Naive thymus-derived CD4-positive, alpha-beta T cell (primary cell): ENCODE results near the gene PTPN20. TPM values are rescaled to one million over a fixed set of nuclear protein-coding genes. Genes with fewer than 3 reads are reported as not detected.

Experiments
- ATAC-seq: fragments of 150-1000 bp; cut with Tn5 transposase; 2 replicates; pipeline ENCODE4 v1.10.0; 2021; ENCODE audit warnings: mild to moderate bottlenecking, moderate library complexity
- CTCF ChIA-PET: fragments of 350-600 bp; sonication (Branson Sonifier 250); formaldehyde crosslinking; loops from one replicate; lab custom pipeline; 2021; ENCODE audit warnings: antibody characterized with exemption; lab: Charles Lee
- POLR2A ChIA-PET: fragments of 350-600 bp; sonication (Branson Sonifier 250); formaldehyde crosslinking; loops from one replicate; lab custom pipeline; 2021; ENCODE audit warnings: antibody characterized with exemption, inconsistent platforms; lab: Charles Lee
- DNase-seq, 9 donors: peaks; one replicate each; pipeline versions ENCODE4 v3.0.0 to v3.0.0-alpha.2; 2020 to 2022; ENCODE audit warnings: mixed read lengths in 1 of 9
- H3K27ac ChIP-seq: one replicate; pipeline ENCODE4 v1.7.0; 2013; ENCODE audit warnings: mild to moderate bottlenecking, low read depth, low read length, moderate library complexity
- H3K27me3 ChIP-seq, 2 donors: one replicate each; pipeline ENCODE4 v1.7.0; 2013; ENCODE audit warnings: low read length in 2 of 2, mild to moderate bottlenecking in 2 of 2, moderate library complexity in 2 of 2; ENCODE audit not compliant: control insufficient read depth in 2 of 2, insufficient read depth in 2 of 2
- H3K36me3 ChIP-seq, 3 experiments: 1 replicate in 2 of 3; 2 replicates in 1 of 3; pipeline ENCODE4 v1.7.0; 2013; ENCODE audit warnings: low read length in 3 of 3, mild to moderate bottlenecking in 3 of 3, moderate library complexity in 1 of 3; ENCODE audit not compliant: insufficient read depth in 3 of 3, control insufficient read depth in 2 of 3
- H3K4me1 ChIP-seq, 2 donors: one replicate each; pipeline ENCODE4 v1.7.0; 2013; ENCODE audit warnings: low read length in 2 of 2, mild to moderate bottlenecking in 2 of 2, moderate library complexity in 1 of 2; ENCODE audit not compliant: control insufficient read depth in 2 of 2, insufficient read depth in 2 of 2
- H3K4me3 ChIP-seq: 2 replicates; pipeline ENCODE4 v1.7.0; 2013; ENCODE audit warnings: mild to moderate bottlenecking, low read length
- H3K9me3 ChIP-seq, 3 experiments: 1 replicate in 2 of 3; 2 replicates in 1 of 3; pipeline ENCODE4 v1.7.0; 2013; ENCODE audit warnings: low read length in 3 of 3; ENCODE audit not compliant: control insufficient read depth in 2 of 3
- H3K27ac Mint-ChIP-seq, 9 donors: one replicate each; pipeline ENCODE4 v1.8.0; 2020 to 2022; ENCODE audit warnings: mixed read lengths in 9 of 9, mild to moderate bottlenecking in 8 of 9, moderate library complexity in 5 of 9, inconsistent platforms in 2 of 9
- H3K27me3 Mint-ChIP-seq, 5 donors: one replicate each; pipeline ENCODE4 v1.8.0; 2021 to 2022; ENCODE audit warnings: mixed read lengths in 5 of 5, mild to moderate bottlenecking in 1 of 5
- H3K36me3 Mint-ChIP-seq, 5 donors: one replicate each; pipeline ENCODE4 v1.8.0; 2020 to 2022; ENCODE audit warnings: mixed read lengths in 5 of 5, mild to moderate bottlenecking in 3 of 5, inconsistent platforms in 1 of 5
- H3K4me1 Mint-ChIP-seq, 7 donors: one replicate each; pipeline ENCODE4 v1.8.0; 2020 to 2022; ENCODE audit warnings: mixed read lengths in 7 of 7, mild to moderate bottlenecking in 3 of 7, inconsistent platforms in 1 of 7
- H3K4me3 Mint-ChIP-seq, 10 donors: one replicate each; pipeline ENCODE4 v1.8.0; 2020 to 2022; ENCODE audit warnings: mild to moderate bottlenecking in 10 of 10, mixed read lengths in 10 of 10, moderate library complexity in 6 of 10, inconsistent platforms in 2 of 10
- H3K9me3 Mint-ChIP-seq, 11 donors: one replicate each; pipeline ENCODE4 v1.8.0; 2020 to 2022; ENCODE audit warnings: mixed read lengths in 11 of 11, mild to moderate bottlenecking in 4 of 11, inconsistent platforms in 1 of 11, moderate library complexity in 1 of 11
- intact Hi-C, 2 donors: fragments of 100-400 bp; cut with micrococcal nuclease; formaldehyde crosslinking; loops; one replicate each; pipeline ENCODE4 v1.15.1; 2023
- polyA plus RNA-seq, 2 donors: library from polyadenylated mRNA; unstranded; fragments of 300-500 nt; fragmentation: Illumina TruSeq; gene quantifications; one replicate each; pipeline ENCODE4 v1.2.3, GENCODE V29; 2021
- total RNA-seq, 6 experiments: library from RNA in 5 of 6; stranded (reverse) in 5 of 6; gene quantifications; 1 replicate in 5 of 6; 2 replicates in 1 of 6; pipeline ENCODE4 v1.2.3 and lab custom pipeline; 2021 to 2026

The PTPN20 gene
- total and polyA plus RNA-seq, 7 experiments from 2014 or later: 0.22 to 3.8 (median 1.7) TPM

GRCh38 chr10:47046321-47047126 is 135.3 kb downstream of the PTPN20 start:
- Histone ChIP-seq H3K4me1 (peaks cover 6 to 14% of the 10 kb centered on the region in 2 donors), H3K27me3 (no peaks in the 10 kb centered on the region), H3K27ac (no peak overlapping the region), H3K9me3 (no peaks in the 10 kb centered on the region), H3K4me3 (no peak overlapping the region), H3K36me3 (no peaks in the 10 kb centered on the region)
- H3K9me3 Mint-ChIP-seq: peaks cover 0 to 3% (median 0%) of the 10 kb centered on the region in 11 donors
- ChIA-PET CTCF (interaction anchor here (0.7 to 5.3 kb wide), 11 partner anchors 7 to 294 kb away, joined by 3 to 155 read pairs (median 7); no protein-coding TSS in a partner anchor), POLR2A (interaction anchor here (3.2 kb wide), 1 partner anchor 264 kb away, joined by 31 read pairs; no protein-coding TSS in a partner anchor)
- no peak for ATAC-seq
- no peak for DNase-seq
- peaks cover 7 to 24% (median 19%) of the 10 kb centered on the region in 7 donors for H3K4me1 Mint-ChIP-seq
- H3K27me3 Mint-ChIP-seq: no peaks in the 10 kb centered on the region
- H3K4me3 Mint-ChIP-seq: no peak overlapping the region
- H3K27ac Mint-ChIP-seq: peak overlapping the region in 3 of 9 donors; percentile 14 to 84 (median 46)
- no peaks in the 10 kb centered on the region for H3K36me3 Mint-ChIP-seq
- intact Hi-C loops: loop anchor here (1.0 to 10.0 kb wide), 6 partner anchors 22 to 294 kb away; no protein-coding TSS in a partner anchor

GRCh38 chr10:47047127-47047504 is 135.9 kb downstream of the PTPN20 start:
- Histone ChIP-seq H3K27ac (no peak overlapping the region), H3K36me3 (no peaks in the 10 kb centered on the region), H3K4me3 (no peak overlapping the region), H3K27me3 (no peaks in the 10 kb centered on the region), H3K9me3 (no peaks in the 10 kb centered on the region), H3K4me1 (peaks cover 6 to 14% of the 10 kb centered on the region in 2 donors)
- H3K36me3 Mint-ChIP-seq: no peaks in the 10 kb centered on the region
- no peak for DNase-seq
- intact Hi-C loops: loop anchor here (1.0 to 10.0 kb wide), 6 partner anchors 23 to 293 kb away; no protein-coding TSS in a partner anchor
- H3K27me3 Mint-ChIP-seq: no peaks in the 10 kb centered on the region
- H3K4me3 Mint-ChIP-seq: peak overlapping the region in 2 of 10 donors; percentile 18 to 46
- ATAC-seq: no peak
- peaks cover 0 to 3% (median 0%) of the 10 kb centered on the region in 11 donors for H3K9me3 Mint-ChIP-seq
- peaks cover 7 to 24% (median 19%) of the 10 kb centered on the region in 7 donors for H3K4me1 Mint-ChIP-seq
- peak overlapping the region in 4 of 9 donors; percentile 46 to 90 (median 69) for H3K27ac Mint-ChIP-seq
- ChIA-PET POLR2A (interaction anchor here (0.8 to 3.2 kb wide), 4 partner anchors 21 to 264 kb away, joined by 3 to 31 read pairs (median 4); no protein-coding TSS in a partner anchor), CTCF (interaction anchor here (0.6 to 5.3 kb wide), 27 partner anchors 8 to 293 kb away, joined by 3 to 155 read pairs (median 5); no protein-coding TSS in a partner anchor)

- ChIA-PET POLR2A (interaction anchor here (0.8 to 3.2 kb wide), 4 partner anchors 22 to 263 kb away, joined by 3 to 31 read pairs (median 4); no protein-coding TSS in a partner anchor), CTCF (interaction anchor here (0.6 to 5.3 kb wide), 33 partner anchors 9 to 317 kb away, joined by 3 to 155 read pairs (median 4); partner anchors contain the start of gene GDF10)
- H3K4me3 ChIP-seq: no peak overlapping the region
- no peak overlapping the region for H3K27ac ChIP-seq
- peak; percentile 74 for ATAC-seq
- H3K4me1 Mint-ChIP-seq: peaks cover 7 to 24% (median 19%) of the 10 kb centered on the region in 7 donors
- H3K9me3 ChIP-seq: no peaks in the 10 kb centered on the region
- DNase-seq: peak; percentile 44 to 80 (median 67)
- peak overlapping the region in 4 of 10 donors; percentile 5 to 59 (median 37) for H3K4me3 Mint-ChIP-seq
- no peaks in the 10 kb centered on the region for H3K27me3 ChIP-seq
- no peaks in the 10 kb centered on the region for H3K27me3 Mint-ChIP-seq
- peaks cover 6 to 14% of the 10 kb centered on the region in 2 donors for H3K4me1 ChIP-seq
- H3K27ac Mint-ChIP-seq: peak overlapping the region in 8 of 9 donors; percentile 20 to 90 (median 54)
- no peaks in the 10 kb centered on the region for H3K36me3 Mint-ChIP-seq
- intact Hi-C loops: loop anchor here (1.0 to 10.0 kb wide), 6 partner anchors 24 to 292 kb away; no protein-coding TSS in a partner anchor
- no peaks in the 10 kb centered on the region for H3K36me3 ChIP-seq
- peaks cover 0 to 3% (median 0%) of the 10 kb centered on the region in 11 donors for H3K9me3 Mint-ChIP-seq
These were observed 136.6 kb downstream of the PTPN20 start for GRCh38 chr10:47047577-47048525.

- ATAC-seq (no peak), DNase-seq (peak in 1 of 9 donors; percentile 4)
- H3K36me3 Mint-ChIP-seq: no peaks in the 10 kb centered on the region
- no peaks in the 10 kb centered on the region for H3K27me3 Mint-ChIP-seq
- H3K4me1 ChIP-seq: peaks cover 6 to 14% of the 10 kb centered on the region in 2 donors
- H3K4me3 ChIP-seq: no peak overlapping the region
- H3K36me3 ChIP-seq: no peaks in the 10 kb centered on the region
- peak overlapping the region in 5 of 9 donors; percentile 12 to 75 (median 54) for H3K27ac Mint-ChIP-seq
- ChIA-PET POLR2A (interaction anchor here (0.9 to 3.2 kb wide), 3 partner anchors 23 to 262 kb away, joined by 3 to 31 read pairs (median 3); no protein-coding TSS in a partner anchor), CTCF (interaction anchor here (0.7 to 5.3 kb wide), 20 partner anchors 8 to 316 kb away, joined by 3 to 155 read pairs (median 7); no protein-coding TSS in a partner anchor)
- H3K4me1 Mint-ChIP-seq: peaks cover 7 to 24% (median 19%) of the 10 kb centered on the region in 7 donors
- no peak overlapping the region for H3K27ac ChIP-seq
- H3K9me3 Mint-ChIP-seq: peaks cover 0 to 3% (median 0%) of the 10 kb centered on the region in 11 donors
- no peaks in the 10 kb centered on the region for H3K9me3 ChIP-seq
- no peak overlapping the region for H3K4me3 Mint-ChIP-seq
- no peaks in the 10 kb centered on the region for H3K27me3 ChIP-seq
- intact Hi-C loops: loop anchor here in 1 of 2 donors (10.0 kb wide), 1 partner anchor 116 kb away; no protein-coding TSS in a partner anchor
These were observed 137.3 kb downstream of the PTPN20 start for GRCh38 chr10:47048526-47048905.

GRCh38 chr10:47049056-47049851 is 138.0 kb downstream of the PTPN20 start:
- POLR2A ChIA-PET: interaction anchor here (0.9 to 3.2 kb wide), 2 partner anchors 212 to 262 kb away, joined by 3 to 31 read pairs; no protein-coding TSS in a partner anchor
- H3K4me1 ChIP-seq: peaks cover 6 to 14% of the 10 kb centered on the region in 2 donors
- no peaks in the 10 kb centered on the region for H3K36me3 ChIP-seq
- no peak overlapping the region for H3K4me3 ChIP-seq
- Mint-ChIP-seq H3K27me3 (no peaks in the 10 kb centered on the region), H3K36me3 (no peaks in the 10 kb centered on the region), H3K9me3 (peaks cover 0 to 3% (median 0%) of the 10 kb centered on the region in 11 donors), H3K4me3 (no peak overlapping the region), H3K27ac (peak overlapping the region in 2 of 9 donors; percentile 74 to 75), H3K4me1 (peaks cover 7 to 24% (median 19%) of the 10 kb centered on the region in 7 donors)
- no peak for DNase-seq
- H3K27ac ChIP-seq: no peak overlapping the region
- intact Hi-C loops: loop anchor here in 1 of 2 donors (10.0 kb wide), 1 partner anchor 116 kb away; no protein-coding TSS in a partner anchor
- ATAC-seq: no peak
- H3K9me3 ChIP-seq: no peaks in the 10 kb centered on the region
- CTCF ChIA-PET: interaction anchor here (0.8 to 5.3 kb wide), 10 partner anchors 10 to 291 kb away, joined by 3 to 155 read pairs (median 12); no protein-coding TSS in a partner anchor
- no peaks in the 10 kb centered on the region for H3K27me3 ChIP-seq
